ENCODE results near the gene CLMP. TPM values are rescaled to one million over a fixed set of nuclear protein-coding genes. Genes with fewer than 3 reads are reported as not detected.
A peak's percentile ranks its signal among the peaks of the same experiment; 100 is the strongest.

The CLMP gene
- total and polyA plus RNA-seq, 2 donors (not counting 3 experiments of a cell fraction or from before 2014, with no cell fraction given) = 0.03 to 0.18 TPM

DNA sequence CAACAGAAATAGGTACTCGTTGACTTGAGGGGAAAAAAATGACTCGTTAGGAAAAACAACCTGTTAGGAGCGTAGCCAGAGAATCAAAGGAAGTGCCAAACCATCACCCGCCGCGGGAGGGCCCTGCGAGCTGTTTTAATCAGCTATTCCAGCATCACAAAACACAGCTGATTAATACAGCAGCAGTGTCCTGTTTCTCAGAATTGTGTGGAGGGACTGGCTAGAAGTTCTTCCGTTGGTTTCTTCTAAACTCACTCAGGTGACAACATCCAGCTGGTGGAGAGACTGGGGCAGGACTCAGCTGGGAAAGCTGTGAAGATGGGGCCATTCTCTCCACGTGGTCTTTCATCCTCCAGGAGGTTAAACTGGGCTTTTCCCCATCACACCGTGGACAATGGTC, 161.2 kb downstream of the CLMP start:
- Histone ChIP-seq H3K27ac (ENCODE audit: insufficient read depth, low read depth, low read length) (no peak overlapping the region), H3K9me3 (replicated peaks; ENCODE audit: control insufficient read depth, insufficient read depth, low read length) (no peaks in the 10 kb centered on the region), H3K4me1 (ENCODE audit: control insufficient read depth, extremely low read depth, insufficient read depth, low read length) (no peaks in the 10 kb centered on the region), H3K36me3 (ENCODE audit: control insufficient read depth in 2 of 2, extremely low read depth in 1 of 2, insufficient read depth in 2 of 2, low read length in 2 of 2) (no peaks in the 10 kb centered on the region), H3K79me2 (ENCODE audit: control insufficient read depth, insufficient read depth, low read length) (no peaks in the 10 kb centered on the region), H3K4me2 (ENCODE audit: insufficient read depth, low read length) (no peak overlapping the region), H3K9me1 (replicated peaks; ENCODE audit: control insufficient read depth, extremely low read depth, insufficient read depth, low read length) (no peaks in the 10 kb centered on the region), H2AFZ (ENCODE audit: low read depth, low read length) (no peak overlapping the region), H3K9ac (replicated peaks; ENCODE audit: extremely low read depth, insufficient read depth, low read length) (no peak overlapping the region), H3K27me3 (ENCODE audit: control insufficient read depth in 2 of 2, insufficient read depth in 2 of 2, low read length in 2 of 2) (peaks cover 0 to 3% of the 10 kb centered on the region in 2 experiments), H4K20me1 (replicated peaks; ENCODE audit: control insufficient read depth, extremely low read depth, insufficient read depth, low read length) (no peaks in the 10 kb centered on the region), H3K4me3 (replicated peaks in 1 of 3; ENCODE audit: insufficient read depth in 1 of 3, low read depth in 1 of 3, low read length in 3 of 3) (no peak overlapping the region)
- intact Hi-C loops (cut with micrococcal nuclease) = no loop called here
- CTCF ChIA-PET = interaction anchor here (0.6 to 3.3 kb wide), 15 partner anchors 11 to 405 kb away, joined by 3 to 51 read pairs (median 4); partner anchors contain the start of gene HSPA8
- TF ChIP-seq, protein P1, sequence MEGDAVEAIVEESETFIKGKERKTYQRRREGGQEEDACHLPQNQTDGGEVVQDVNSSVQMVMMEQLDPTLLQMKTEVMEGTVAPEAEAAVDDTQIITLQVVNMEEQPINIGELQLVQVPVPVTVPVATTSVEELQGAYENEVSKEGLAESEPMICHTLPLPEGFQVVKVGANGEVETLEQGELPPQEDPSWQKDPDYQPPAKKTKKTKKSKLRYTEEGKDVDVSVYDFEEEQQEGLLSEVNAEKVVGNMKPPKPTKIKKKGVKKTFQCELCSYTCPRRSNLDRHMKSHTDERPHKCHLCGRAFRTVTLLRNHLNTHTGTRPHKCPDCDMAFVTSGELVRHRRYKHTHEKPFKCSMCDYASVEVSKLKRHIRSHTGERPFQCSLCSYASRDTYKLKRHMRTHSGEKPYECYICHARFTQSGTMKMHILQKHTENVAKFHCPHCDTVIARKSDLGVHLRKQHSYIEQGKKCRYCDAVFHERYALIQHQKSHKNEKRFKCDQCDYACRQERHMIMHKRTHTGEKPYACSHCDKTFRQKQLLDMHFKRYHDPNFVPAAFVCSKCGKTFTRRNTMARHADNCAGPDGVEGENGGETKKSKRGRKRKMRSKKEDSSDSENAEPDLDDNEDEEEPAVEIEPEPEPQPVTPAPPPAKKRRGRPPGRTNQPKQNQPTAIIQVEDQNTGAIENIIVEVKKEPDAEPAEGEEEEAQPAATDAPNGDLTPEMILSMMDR (IDR thresholded peaks at IDR 0.05; ENCODE audit: extremely low read depth in 1 of 2, insufficient read depth in 1 of 2, low read depth in 1 of 2, low read length in 2 of 2) = peak; percentile 13 to 36
- TF ChIP-seq POLR2AphosphoS5 (IDR thresholded peaks at IDR 0.05; ENCODE audit: insufficient read depth, low read depth, low read length) (no peak), JUN (IDR thresholded peaks at IDR 0.05; ENCODE audit: borderline replicate concordance, insufficient read depth, insufficient read length, low read depth) (no peak), GATA2 (IDR thresholded peaks at IDR 0.05; ENCODE audit: insufficient read depth, insufficient read length, low read depth, low read length) (no peak), FOS (IDR thresholded peaks at IDR 0.05; ENCODE audit: borderline replicate concordance, insufficient read depth, low read length) (no peak), MYC (IDR thresholded peaks at IDR 0.05; ENCODE audit: low read depth, low read length) (no peak), POLR2A (IDR thresholded peaks at IDR 0.05; ENCODE audit: low read depth, low read length) (no peak), EZH2 (IDR thresholded peaks at IDR 0.05; ENCODE audit: borderline replicate concordance, low read depth, low read length, severe bottlenecking) (no peak)
- dilution Hi-C loops (cut with MboI; ENCODE audit: extremely low pct_ligation_motif_present, low sequenced_read_pairs) = no loop called here
- POLR2A ChIA-PET = no interaction called here
- DNase-seq (ENCODE audit: low read depth, low spot score) = peak; percentile 32
- BruUV-seq (replicated peaks) = no TSS peak
- FAIRE-seq = peak; percentile 63
